GM19397 (cell line): ENCODE measurements around the gene TRIO.

Experiments used
- ATAC-seq: cut with Tn5 transposase; IDR thresholded peaks from one replicate; pipeline ENCODE4 v1.9.1; 2021; ENCODE audit warnings: mild to moderate bottlenecking, moderate library complexity; ENCODE audit not compliant: unreplicated experiment

Gene TRIO

GRCh38 chr5:14183187-14183939 lies 40.2 kb downstream of the TRIO start:
- no peak for ATAC-seq

GRCh38 chr5:14184082-14184481 lies 40.9 kb downstream of the TRIO start:
- no peak for ATAC-seq

- no peak for ATAC-seq
These were observed 41.6 kb downstream of the TRIO start for GRCh38 chr5:14184725-14185124.

GRCh38 chr5:14185326-14186058 lies 42.4 kb downstream of the TRIO start:
- no peak for ATAC-seq

- no peak for ATAC-seq
These were observed 43.1 kb downstream of the TRIO start for GRCh38 chr5:14186059-14186830.

GRCh38 chr5:14187157-14187556 lies 44.0 kb downstream of the TRIO start:
- ATAC-seq = no peak

- no peak for ATAC-seq
These were observed 44.5 kb downstream of the TRIO start for GRCh38 chr5:14187660-14188059.

- no peak for ATAC-seq
These were observed 45.6 kb downstream of the TRIO start for GRCh38 chr5:14188778-14189177.

- no peak for ATAC-seq
These were observed 46.5 kb downstream of the TRIO start for GRCh38 chr5:14189680-14190079.

- no peak for ATAC-seq
These were observed 47.3 kb downstream of the TRIO start for GRCh38 chr5:14190194-14191164.

GRCh38 chr5:14191325-14191724 lies 48.2 kb downstream of the TRIO start:
- no peak for ATAC-seq

- ATAC-seq = no peak
These were observed 50.4 kb downstream of the TRIO start for GRCh38 chr5:14193496-14193895.

- ATAC-seq = no peak
These were observed 52.4 kb downstream of the TRIO start for GRCh38 chr5:14195588-14195987.

- ATAC-seq = no peak
These were observed 53.9 kb downstream of the TRIO start for GRCh38 chr5:14197056-14197455.

- ATAC-seq = no peak
These were observed 56.8 kb downstream of the TRIO start for GRCh38 chr5:14199902-14200301.

GRCh38 chr5:14200312-14200990 lies 57.3 kb downstream of the TRIO start:
- no peak for ATAC-seq

- ATAC-seq = no peak
These were observed 58.3 kb downstream of the TRIO start for GRCh38 chr5:14201325-14202045.

- no peak for ATAC-seq
These were observed 59.3 kb downstream of the TRIO start for GRCh38 chr5:14202462-14202861.

GRCh38 chr5:14204011-14204670 lies 61.0 kb downstream of the TRIO start:
- ATAC-seq = no peak
